Fibroblast of pulmonary artery (primary cell): ENCODE data around the gene GPSM1.

ENCODE experiments used
- DNase-seq: peaks from one replicate; pipeline ENCODE4 v3.0.0-alpha.2; 2010; ENCODE audit warnings: low read depth
- H3K4me3 ChIP-seq: replicated peaks from 2 replicates; pipeline ENCODE4 v1.5.1; 2011; ENCODE audit warnings: low read depth, mild to moderate bottlenecking, control low read depth, low read length, moderate library complexity
- CTCF ChIP-seq: IDR thresholded peaks from 2 replicates; pipeline ENCODE4 v1.5.1; 2011; ENCODE audit warnings: mild to moderate bottlenecking, control low read depth, low read length, inconsistent platforms; ENCODE audit errors: missing control alignments

Gene GPSM1

GRCh38 chr9:136306211-136307208, 20.8 kb upstream of the GPSM1 start:
- no peak for TF ChIP-seq CTCF
- no peak for DNase-seq
- H3K4me3 ChIP-seq: no peak overlapping the region

GRCh38 chr9:136307215-136307750, 20.1 kb upstream of the GPSM1 start:
- no peak overlapping the region for H3K4me3 ChIP-seq
- TF ChIP-seq CTCF: no peak
- DNase-seq: no peak

DNA sequence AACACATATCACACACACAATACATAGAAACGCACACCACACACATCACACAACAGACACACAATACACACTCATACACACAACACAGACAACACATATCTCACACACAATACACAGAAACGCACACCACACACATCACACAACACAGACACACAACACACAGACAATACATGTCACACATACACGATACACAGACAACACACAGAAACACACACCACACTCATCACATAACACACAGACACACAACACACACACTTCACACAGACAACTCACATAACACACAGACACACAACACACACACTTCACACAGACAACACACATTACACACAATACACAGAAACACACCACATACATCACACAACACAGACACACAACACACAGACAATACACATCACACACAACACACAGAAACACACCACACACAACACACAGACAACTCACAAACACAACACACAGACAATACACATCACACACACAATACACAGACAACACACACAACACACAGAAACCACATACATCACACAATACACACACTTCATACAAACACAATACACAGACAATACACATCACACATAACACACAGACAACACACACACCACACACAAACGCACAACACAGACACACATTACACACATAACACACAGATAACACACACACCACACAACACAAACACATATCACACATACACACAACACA, 19.2 kb upstream of the GPSM1 start:
- no peak for TF ChIP-seq CTCF
- H3K4me3 ChIP-seq: no peak overlapping the region
- no peak for DNase-seq

- no peak for TF ChIP-seq CTCF
- no peak overlapping the region for H3K4me3 ChIP-seq
- DNase-seq: no peak
Observed at GRCh38 chr9:136308702-136309053, 18.7 kb upstream of the GPSM1 start.

DNA sequence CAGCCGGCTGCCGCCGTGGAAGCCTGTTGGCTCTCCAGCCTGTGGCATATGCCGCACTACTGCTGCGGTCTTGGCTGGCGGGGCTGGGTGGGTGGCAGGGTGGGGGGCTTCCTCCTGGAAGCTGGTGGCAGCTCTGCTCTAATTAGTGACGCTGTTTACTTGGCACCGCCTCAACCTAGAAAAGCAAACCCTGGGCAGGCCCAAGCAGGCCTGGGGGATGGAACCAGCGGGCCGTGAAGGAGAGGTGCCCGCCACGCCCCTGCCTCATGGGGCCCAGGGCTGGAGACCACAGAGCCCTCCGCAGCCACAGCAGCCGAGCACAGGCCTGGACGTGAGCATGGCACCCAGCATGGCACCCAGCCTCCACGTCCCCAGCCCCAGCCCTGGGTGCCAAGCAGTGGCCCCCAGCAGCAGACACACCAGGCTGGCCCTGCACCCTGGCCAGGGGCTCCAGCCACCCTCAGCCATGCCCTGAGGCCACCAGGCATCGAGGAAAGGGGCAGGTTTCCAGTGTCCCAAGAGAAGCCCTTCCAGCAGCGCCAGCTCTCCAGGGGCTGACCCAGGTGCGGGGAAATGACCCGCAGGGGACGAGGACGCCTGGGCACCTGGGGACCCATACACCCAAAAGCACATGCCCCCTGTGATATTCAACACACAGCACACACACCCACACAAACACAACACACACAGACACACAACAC, 18.1 kb upstream of the GPSM1 start:
- DNase-seq: no peak
- TF ChIP-seq CTCF: no peak
- H3K4me3 ChIP-seq: no peak overlapping the region

DNA sequence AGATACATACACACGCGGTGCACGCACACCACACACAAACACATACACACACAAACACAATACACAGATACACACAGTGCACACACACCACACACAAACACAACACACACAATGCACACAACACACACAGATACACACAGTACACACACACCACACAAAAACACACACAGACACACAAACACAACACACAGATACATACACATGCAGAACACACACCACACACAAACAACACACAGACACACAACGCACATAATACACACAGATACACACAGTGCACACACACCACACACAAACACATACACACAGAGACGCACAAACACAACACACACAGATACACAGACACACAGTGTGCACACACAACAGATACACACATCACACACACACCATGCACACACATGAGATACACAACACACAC, 17.5 kb upstream of the GPSM1 start:
- no peak for TF ChIP-seq CTCF
- no peak overlapping the region for H3K4me3 ChIP-seq
- no peak for DNase-seq
